ENCODE measurements around the gene APOBEC3G. TPM values are rescaled to one million over a fixed set of nuclear protein-coding genes. Genes with fewer than 3 reads are reported as not detected.

Gene APOBEC3G
- polyA plus RNA-seq, 3 donors: 33.3 to 73.6 (median 64.5) TPM

DNA sequence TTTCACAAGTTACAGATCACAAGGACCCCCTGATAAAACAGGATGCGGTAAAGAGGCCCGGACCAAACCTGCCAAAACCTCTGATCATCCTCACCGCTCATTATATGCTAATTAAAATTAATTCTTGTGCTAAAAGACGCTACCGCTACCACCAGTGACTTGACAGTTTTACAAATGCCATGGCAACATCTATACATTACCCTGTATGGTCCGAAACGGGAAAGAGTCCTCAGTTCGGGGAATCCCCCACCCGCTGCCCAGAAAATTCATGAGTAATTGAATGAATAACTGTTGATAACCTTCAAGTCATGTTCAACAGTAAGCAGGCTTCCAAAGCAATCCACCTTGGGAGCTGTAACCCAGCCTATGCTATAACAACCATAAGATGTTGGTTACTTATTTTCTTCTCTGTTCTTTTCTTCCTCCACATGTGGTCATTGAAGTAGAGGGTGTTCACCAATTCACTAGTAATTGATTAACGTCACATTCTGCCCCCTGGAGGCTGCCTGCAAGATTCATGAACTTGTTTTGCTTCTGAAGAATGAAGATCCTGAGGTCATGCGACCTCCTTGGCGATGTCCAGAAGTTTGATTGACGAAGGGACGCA is 40.6 kb downstream of the APOBEC3G start:
- no peak overlapping the region for H3K9ac ChIP-seq (ENCODE audit: insufficient read depth, low read length, poor library complexity, severe bottlenecking)
- H3K79me2 ChIP-seq (ENCODE audit: insufficient read depth, low read length): no peaks in the 10 kb centered on the region
- H3K27ac ChIP-seq (ENCODE audit: low read depth in 1 of 2, low read length in 2 of 2): no peak overlapping the region
- Mint-ChIP-seq H3K36me3 (no peaks in the 10 kb centered on the region), H3K4me1 (peaks cover 13% of the 10 kb centered on the region), H3K4me3 (no peak overlapping the region), H3K27ac (peak overlapping the region in 1 of 7 donors; percentile 38), H3K9me3 (peaks cover 0 to 2% (median 0%) of the 10 kb centered on the region in 7 donors), H3K27me3 (ENCODE audit: low read depth in 3 of 3) (peaks cover 4 to 13% (median 11%) of the 10 kb centered on the region in 3 donors)
- DNase-seq: peak in 2 of 3 donors; percentile 32 to 43
- no peak overlapping the region for H3K4me3 ChIP-seq (replicated peaks in 1 of 3; ENCODE audit: low read depth in 2 of 3, low read length in 3 of 3)
- TF ChIP-seq, protein P1, sequence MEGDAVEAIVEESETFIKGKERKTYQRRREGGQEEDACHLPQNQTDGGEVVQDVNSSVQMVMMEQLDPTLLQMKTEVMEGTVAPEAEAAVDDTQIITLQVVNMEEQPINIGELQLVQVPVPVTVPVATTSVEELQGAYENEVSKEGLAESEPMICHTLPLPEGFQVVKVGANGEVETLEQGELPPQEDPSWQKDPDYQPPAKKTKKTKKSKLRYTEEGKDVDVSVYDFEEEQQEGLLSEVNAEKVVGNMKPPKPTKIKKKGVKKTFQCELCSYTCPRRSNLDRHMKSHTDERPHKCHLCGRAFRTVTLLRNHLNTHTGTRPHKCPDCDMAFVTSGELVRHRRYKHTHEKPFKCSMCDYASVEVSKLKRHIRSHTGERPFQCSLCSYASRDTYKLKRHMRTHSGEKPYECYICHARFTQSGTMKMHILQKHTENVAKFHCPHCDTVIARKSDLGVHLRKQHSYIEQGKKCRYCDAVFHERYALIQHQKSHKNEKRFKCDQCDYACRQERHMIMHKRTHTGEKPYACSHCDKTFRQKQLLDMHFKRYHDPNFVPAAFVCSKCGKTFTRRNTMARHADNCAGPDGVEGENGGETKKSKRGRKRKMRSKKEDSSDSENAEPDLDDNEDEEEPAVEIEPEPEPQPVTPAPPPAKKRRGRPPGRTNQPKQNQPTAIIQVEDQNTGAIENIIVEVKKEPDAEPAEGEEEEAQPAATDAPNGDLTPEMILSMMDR (IDR thresholded peaks at IDR 0.05): peak; percentile 33
- intact Hi-C loops (cut with micrococcal nuclease): loop anchor here in 1 of 2 donors (10.0 kb wide), 1 partner anchor 103 kb away; the partner anchor contains the start of gene APOBEC3C
- no peaks in the 10 kb centered on the region for H3K9me3 ChIP-seq (replicated peaks in 1 of 2; ENCODE audit: control insufficient read depth in 1 of 2, insufficient read depth in 1 of 2, low read length in 2 of 2)
- H4K20me1 ChIP-seq (ENCODE audit: insufficient read depth, low read length): no peaks in the 10 kb centered on the region
- no peak overlapping the region for H3K4me2 ChIP-seq (replicated peaks; ENCODE audit: extremely low read depth, low read length, poor library complexity, severe bottlenecking)
- H3K4me1 ChIP-seq (ENCODE audit: control insufficient read depth in 1 of 2, insufficient read depth in 2 of 2, low read length in 2 of 2): peaks cover 6 to 8% of the 10 kb centered on the region in 2 donors
- WGBS (ENCODE audit: insufficient coverage): 58% methylated on average over 5 of the region's 14 CpGs
- H3K27me3 ChIP-seq (ENCODE audit: control insufficient read depth in 2 of 2, insufficient read depth in 2 of 2, low read length in 2 of 2): no peaks in the 10 kb centered on the region
- no peaks in the 10 kb centered on the region for H3K36me3 ChIP-seq (replicated peaks in 1 of 2; ENCODE audit: control insufficient read depth in 1 of 2, insufficient read depth in 2 of 2, low read length in 2 of 2)
- no peak overlapping the region for H2AFZ ChIP-seq (ENCODE audit: insufficient read depth, low read depth, low read length, poor library complexity, severe bottlenecking)

GRCh38 chr22:39120983-39121382 is 43.9 kb downstream of the APOBEC3G start:
- Histone ChIP-seq H3K36me3 (replicated peaks in 1 of 2; ENCODE audit: control insufficient read depth in 1 of 2, insufficient read depth in 2 of 2, low read length in 2 of 2) (no peaks in the 10 kb centered on the region), H3K4me3 (replicated peaks in 1 of 3; ENCODE audit: low read depth in 2 of 3, low read length in 3 of 3) (no peak overlapping the region), H3K79me2 (ENCODE audit: insufficient read depth, low read length) (no peaks in the 10 kb centered on the region), H2AFZ (ENCODE audit: insufficient read depth, low read depth, low read length, poor library complexity, severe bottlenecking) (no peak overlapping the region), H3K27me3 (ENCODE audit: control insufficient read depth in 2 of 2, insufficient read depth in 2 of 2, low read length in 2 of 2) (no peaks in the 10 kb centered on the region), H3K4me2 (replicated peaks; ENCODE audit: extremely low read depth, low read length, poor library complexity, severe bottlenecking) (no peak overlapping the region), H3K9ac (ENCODE audit: insufficient read depth, low read length, poor library complexity, severe bottlenecking) (no peak overlapping the region), H3K27ac (ENCODE audit: low read depth in 1 of 2, low read length in 2 of 2) (no peak overlapping the region), H3K4me1 (ENCODE audit: control insufficient read depth in 1 of 2, insufficient read depth in 2 of 2, low read length in 2 of 2) (peaks cover 6 to 10% of the 10 kb centered on the region in 2 donors), H3K9me3 (replicated peaks in 1 of 2; ENCODE audit: control insufficient read depth in 1 of 2, insufficient read depth in 1 of 2, low read length in 2 of 2) (no peaks in the 10 kb centered on the region), H4K20me1 (ENCODE audit: insufficient read depth, low read length) (no peaks in the 10 kb centered on the region)
- TF ChIP-seq, protein P1 (IDR thresholded peaks at IDR 0.05): no peak
- no peak for DNase-seq
- intact Hi-C loops (cut with micrococcal nuclease): loop anchor here (5.0 to 10.0 kb wide), 3 partner anchors 116 to 249 kb away; partner anchors contain the start of gene CBX6 (in 2 of the 2)
- WGBS (ENCODE audit: insufficient coverage): 80% methylated on average over 1 of the region's 4 CpGs
- peaks cover 14% of the 10 kb centered on the region for H3K4me1 Mint-ChIP-seq
- H3K36me3 Mint-ChIP-seq: no peaks in the 10 kb centered on the region
- no peak overlapping the region for H3K4me3 Mint-ChIP-seq
- H3K27me3 Mint-ChIP-seq (ENCODE audit: low read depth in 3 of 3): peaks cover 2 to 7% (median 4%) of the 10 kb centered on the region in 3 donors
- no peak overlapping the region for H3K27ac Mint-ChIP-seq
- H3K9me3 Mint-ChIP-seq: no peaks in the 10 kb centered on the region
